IgD-negative memory B cell (primary cell): ENCODE data around the gene RAPGEFL1. TPM values are rescaled to one million over a fixed set of nuclear protein-coding genes. Genes with fewer than 3 reads are reported as not detected.
A peak's percentile ranks its signal among the peaks of the same experiment; 100 is the strongest.

ENCODE experiments used
- H3K27ac Mint-ChIP-seq, 3 donors: one replicate each; pipeline ENCODE4 v1.8.0; 2020 to 2022; ENCODE audit warnings: mild to moderate bottlenecking in 3 of 3, mixed read lengths in 3 of 3, moderate library complexity in 1 of 3
- H3K27me3 Mint-ChIP-seq: one replicate; pipeline ENCODE4 v1.8.0; 2021; ENCODE audit warnings: mixed read lengths
- H3K36me3 Mint-ChIP-seq: one replicate; pipeline ENCODE4 v1.8.0; 2020; ENCODE audit warnings: mild to moderate bottlenecking, mixed read lengths
- H3K4me1 Mint-ChIP-seq, 3 donors: one replicate each; pipeline ENCODE4 v1.8.0; 2020 to 2022; ENCODE audit warnings: mixed read lengths in 3 of 3, mild to moderate bottlenecking in 1 of 3
- H3K4me3 Mint-ChIP-seq, 4 donors: one replicate each; pipeline ENCODE4 v1.8.0; 2020 to 2022; ENCODE audit warnings: mild to moderate bottlenecking in 4 of 4, mixed read lengths in 4 of 4, moderate library complexity in 3 of 4
- H3K9me3 Mint-ChIP-seq, 3 donors: one replicate each; pipeline ENCODE4 v1.8.0; 2020 to 2021; ENCODE audit warnings: mixed read lengths in 3 of 3, mild to moderate bottlenecking in 1 of 3
- polyA plus RNA-seq: library from polyadenylated mRNA; unstranded; fragments of 300-500 nt; fragmentation: Illumina TruSeq; gene quantifications from one replicate; pipeline ENCODE4 v1.2.3, GENCODE V29; 2021

Gene RAPGEFL1
- polyA plus RNA-seq, 1 donor from 2014 or later = 0.69 TPM

DNA sequence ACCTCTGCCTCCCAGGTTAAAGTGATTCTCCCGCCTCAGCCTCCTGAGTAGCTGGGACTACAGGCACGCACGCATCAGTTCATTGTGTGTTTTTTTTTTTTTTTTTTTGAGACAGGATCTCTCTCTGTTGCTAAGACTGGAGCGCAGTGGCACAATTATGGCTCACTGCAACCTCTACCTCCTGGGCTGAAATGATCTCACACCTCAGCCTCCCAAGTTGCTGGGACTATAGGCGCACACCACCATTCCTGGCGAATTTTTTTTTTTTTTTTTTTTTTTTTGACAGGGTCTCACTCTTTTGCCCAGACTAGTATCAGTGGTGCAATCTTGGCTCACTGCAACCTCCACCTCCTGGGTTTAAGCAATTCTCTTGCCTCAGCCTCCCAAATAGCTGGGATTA is 17.8 kb upstream of the RAPGEFL1 start:
- Mint-ChIP-seq H3K4me1 (peaks cover 5 to 23% (median 11%) of the 10 kb centered on the region in 3 donors), H3K27ac (no peak overlapping the region), H3K27me3 (no peaks in the 10 kb centered on the region), H3K36me3 (peaks cover 7% of the 10 kb centered on the region), H3K9me3 (no peaks in the 10 kb centered on the region), H3K4me3 (no peak overlapping the region)

DNA sequence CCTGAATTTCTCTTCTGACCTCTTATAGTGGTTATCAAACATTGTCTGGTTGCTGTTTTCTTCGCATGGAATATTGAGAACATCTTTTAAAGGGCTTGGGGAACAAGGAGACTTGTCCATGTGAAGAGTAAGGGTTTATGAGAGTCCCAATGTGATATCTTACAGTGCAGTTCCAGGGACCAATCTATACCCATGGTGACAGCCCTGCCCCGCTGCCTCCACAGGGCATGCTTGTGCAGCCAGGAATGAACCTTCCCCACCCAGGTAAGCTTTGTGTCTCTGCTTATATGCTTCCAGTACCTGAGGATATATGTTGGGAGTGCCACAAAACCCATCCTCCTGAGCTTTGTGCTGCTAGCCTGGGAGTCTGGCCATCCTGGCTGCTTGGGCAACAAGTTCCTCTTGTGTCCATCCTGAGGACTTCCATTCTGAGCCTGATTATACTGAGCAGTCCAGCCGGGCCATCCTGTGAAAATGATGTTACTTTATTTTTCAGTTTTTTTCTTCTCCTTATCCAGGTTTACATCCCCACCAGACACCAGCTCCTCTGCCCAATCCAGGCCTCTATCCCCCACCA is 9.5 kb upstream of the RAPGEFL1 start:
- no peak overlapping the region for H3K4me3 Mint-ChIP-seq
- H3K36me3 Mint-ChIP-seq = no peaks in the 10 kb centered on the region
- no peaks in the 10 kb centered on the region for H3K27me3 Mint-ChIP-seq
- H3K27ac Mint-ChIP-seq = peak overlapping the region in 2 of 3 donors; percentile 41 to 84
- no peaks in the 10 kb centered on the region for H3K9me3 Mint-ChIP-seq
- peaks cover 0 to 5% (median 4%) of the 10 kb centered on the region in 3 donors for H3K4me1 Mint-ChIP-seq

DNA sequence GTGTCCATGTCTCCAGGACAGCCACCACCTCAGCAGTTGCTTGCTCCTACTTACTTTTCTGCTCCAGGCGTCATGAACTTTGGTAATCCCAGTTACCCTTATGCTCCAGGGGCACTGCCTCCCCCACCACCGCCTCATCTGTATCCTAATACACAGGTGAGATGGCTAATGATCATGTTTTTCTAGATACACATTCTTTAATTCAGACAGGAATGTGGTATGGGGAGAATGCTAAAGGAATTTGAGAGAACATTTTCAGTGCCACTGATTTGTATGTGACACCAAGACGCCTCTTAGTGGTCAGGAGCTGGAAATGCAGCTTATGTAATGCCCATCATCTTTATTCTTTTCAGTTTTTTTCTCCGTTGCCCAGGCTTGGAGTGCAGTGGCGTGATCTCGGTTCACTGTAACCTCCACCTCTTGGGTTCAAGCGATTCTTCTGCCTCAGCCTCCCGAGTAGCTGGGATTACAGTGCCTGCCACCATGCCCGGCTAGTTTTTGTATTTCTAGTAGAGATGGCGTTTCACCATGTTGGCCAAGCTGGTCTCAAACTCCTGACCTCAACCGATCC is 8.9 kb upstream of the RAPGEFL1 start:
- H3K4me1 Mint-ChIP-seq = peaks cover 0 to 5% (median 4%) of the 10 kb centered on the region in 3 donors
- no peak overlapping the region for H3K4me3 Mint-ChIP-seq
- H3K9me3 Mint-ChIP-seq = no peaks in the 10 kb centered on the region
- H3K36me3 Mint-ChIP-seq = no peaks in the 10 kb centered on the region
- no peaks in the 10 kb centered on the region for H3K27me3 Mint-ChIP-seq
- peak overlapping the region in 2 of 3 donors; percentile 41 to 84 for H3K27ac Mint-ChIP-seq

DNA sequence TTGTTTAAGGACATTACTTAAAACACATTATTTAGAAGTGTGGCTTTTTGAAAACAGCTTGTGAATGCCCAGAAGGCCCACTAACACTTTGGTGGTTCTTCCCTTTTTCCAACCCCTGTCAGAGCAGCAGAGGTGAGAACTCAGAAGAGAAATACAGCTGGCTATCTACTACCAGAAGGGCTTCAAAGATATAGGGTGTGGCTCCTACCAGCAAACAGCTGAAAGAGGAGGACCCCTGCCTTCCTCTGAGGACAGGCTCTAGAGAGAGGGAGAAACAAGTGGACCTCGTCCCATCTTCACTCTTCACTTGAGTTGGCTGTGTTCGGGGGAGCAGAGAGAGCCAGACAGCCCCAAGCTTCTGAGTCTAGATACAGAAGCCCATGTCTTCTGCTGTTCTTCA is 6.9 kb upstream of the RAPGEFL1 start:
- H3K27ac Mint-ChIP-seq = no peak overlapping the region

DNA sequence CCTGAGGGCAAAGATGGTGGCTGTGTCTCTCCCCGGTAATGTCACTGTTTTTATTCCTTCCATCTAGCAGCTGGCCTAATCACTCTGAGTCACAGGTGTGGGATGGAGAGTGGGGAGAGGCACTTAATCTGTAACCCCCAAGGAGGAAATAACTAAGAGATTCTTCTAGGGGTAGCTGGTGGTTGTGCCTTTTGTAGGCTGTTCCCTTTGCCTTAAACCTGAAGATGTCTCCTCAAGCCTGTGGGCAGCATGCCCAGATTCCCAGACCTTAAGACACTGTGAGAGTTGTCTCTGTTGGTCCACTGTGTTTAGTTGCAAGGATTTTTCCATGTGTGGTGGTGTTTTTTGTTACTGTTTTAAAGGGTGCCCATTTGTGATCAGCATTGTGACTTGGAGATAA is 5.5 kb upstream of the RAPGEFL1 start:
- Mint-ChIP-seq H3K9me3 (no peaks in the 10 kb centered on the region), H3K27ac (peak overlapping the region in 1 of 3 donors; percentile 59), H3K27me3 (no peaks in the 10 kb centered on the region), H3K36me3 (peaks cover 1% of the 10 kb centered on the region), H3K4me1 (peaks cover 0 to 4% (median 4%) of the 10 kb centered on the region in 3 donors), H3K4me3 (no peak overlapping the region)

More for the DNA sequence above, 6.9 kb upstream of the RAPGEFL1 start:
- peaks cover 0 to 5% (median 4%) of the 10 kb centered on the region in 3 donors for H3K4me1 Mint-ChIP-seq
- no peak overlapping the region for H3K4me3 Mint-ChIP-seq
- no peaks in the 10 kb centered on the region for H3K9me3 Mint-ChIP-seq
- no peaks in the 10 kb centered on the region for H3K36me3 Mint-ChIP-seq
- no peaks in the 10 kb centered on the region for H3K27me3 Mint-ChIP-seq

DNA sequence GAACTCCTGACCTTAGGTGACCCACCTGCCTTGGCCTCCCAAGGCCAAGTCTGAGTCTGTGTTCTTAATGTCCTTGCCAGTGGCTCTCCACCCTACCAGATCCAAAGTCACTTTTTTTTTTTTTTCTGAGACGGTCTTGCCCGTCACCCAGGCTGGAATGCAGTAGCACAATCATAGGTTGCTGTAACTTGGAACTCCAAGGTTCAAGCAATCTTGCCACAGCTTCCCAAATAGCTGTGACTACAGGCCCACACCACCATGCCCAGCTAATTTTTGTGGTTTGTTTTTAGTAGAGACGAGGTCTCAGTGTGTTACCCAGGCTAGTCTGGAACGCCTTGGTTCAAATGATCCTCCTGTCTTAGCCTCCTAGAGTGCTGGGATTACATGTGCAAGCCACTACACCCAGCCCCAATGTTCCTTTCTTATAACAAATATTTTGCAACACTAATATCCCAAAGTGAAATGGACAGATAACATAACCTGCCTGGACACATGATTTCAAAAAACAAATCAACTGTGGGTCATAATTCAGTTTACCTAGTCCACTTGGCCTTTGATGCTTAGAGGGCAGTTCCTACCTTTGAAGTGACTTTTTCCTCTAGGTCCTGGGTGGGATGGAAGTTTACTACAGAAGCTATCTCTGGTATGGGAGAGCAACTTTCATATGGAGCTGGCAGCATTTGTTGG is 4.0 kb upstream of the RAPGEFL1 start:
- Mint-ChIP-seq H3K4me3 (no peak overlapping the region), H3K4me1 (peaks cover 2 to 7% (median 2%) of the 10 kb centered on the region in 3 donors), H3K36me3 (peaks cover 2% of the 10 kb centered on the region), H3K9me3 (no peaks in the 10 kb centered on the region), H3K27me3 (no peaks in the 10 kb centered on the region), H3K27ac (peak overlapping the region in 1 of 3 donors; percentile 93)

DNA sequence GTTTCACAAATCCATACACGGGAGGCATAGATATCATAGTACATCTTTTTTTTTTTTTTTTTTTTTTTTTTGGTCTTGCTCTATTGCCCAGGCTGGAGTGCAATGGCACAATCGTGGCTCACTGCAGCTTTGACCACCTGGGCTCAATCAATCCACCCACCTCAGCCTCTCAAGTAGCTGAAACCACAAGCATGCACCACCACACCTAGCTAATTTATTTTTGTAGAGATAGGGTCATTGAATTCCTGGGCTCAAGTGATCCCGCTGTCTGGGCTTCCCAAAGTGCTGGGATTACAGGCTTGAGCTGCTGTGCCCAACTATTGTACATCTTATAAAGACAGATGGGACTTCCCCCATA is 3.5 kb upstream of the RAPGEFL1 start:
- H3K9me3 Mint-ChIP-seq = no peaks in the 10 kb centered on the region
- peaks cover 0 to 6% (median 5%) of the 10 kb centered on the region in 3 donors for H3K4me1 Mint-ChIP-seq
- H3K27ac Mint-ChIP-seq = peak overlapping the region in 1 of 3 donors; percentile 93
- no peaks in the 10 kb centered on the region for H3K27me3 Mint-ChIP-seq
- no peak overlapping the region for H3K4me3 Mint-ChIP-seq
- H3K36me3 Mint-ChIP-seq = peaks cover 2% of the 10 kb centered on the region

DNA sequence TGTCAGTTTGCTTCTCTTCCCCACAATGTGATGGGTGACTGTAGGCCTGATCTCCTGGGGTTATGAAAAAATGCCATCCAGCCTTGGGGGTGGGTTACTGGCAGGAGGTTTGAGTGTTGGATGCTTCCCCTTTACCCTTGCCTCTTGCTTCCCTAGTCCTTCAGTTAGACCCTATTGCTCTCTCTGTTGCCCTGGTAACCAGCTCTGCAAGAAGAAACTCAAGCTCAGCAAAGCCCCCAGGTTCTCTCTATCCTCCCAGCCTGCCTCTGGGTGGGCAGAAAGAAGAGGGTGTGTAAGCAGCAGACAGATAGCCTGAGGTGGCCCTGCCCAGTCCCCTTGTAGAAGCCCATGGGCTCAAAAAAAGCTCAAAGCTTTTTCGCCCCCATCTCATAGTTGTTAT is 2.8 kb upstream of the RAPGEFL1 start:
- Mint-ChIP-seq H3K4me1 (peaks cover 0 to 6% (median 5%) of the 10 kb centered on the region in 3 donors), H3K36me3 (peaks cover 2% of the 10 kb centered on the region), H3K4me3 (no peak overlapping the region), H3K27ac (no peak overlapping the region), H3K27me3 (no peaks in the 10 kb centered on the region), H3K9me3 (no peaks in the 10 kb centered on the region)

DNA sequence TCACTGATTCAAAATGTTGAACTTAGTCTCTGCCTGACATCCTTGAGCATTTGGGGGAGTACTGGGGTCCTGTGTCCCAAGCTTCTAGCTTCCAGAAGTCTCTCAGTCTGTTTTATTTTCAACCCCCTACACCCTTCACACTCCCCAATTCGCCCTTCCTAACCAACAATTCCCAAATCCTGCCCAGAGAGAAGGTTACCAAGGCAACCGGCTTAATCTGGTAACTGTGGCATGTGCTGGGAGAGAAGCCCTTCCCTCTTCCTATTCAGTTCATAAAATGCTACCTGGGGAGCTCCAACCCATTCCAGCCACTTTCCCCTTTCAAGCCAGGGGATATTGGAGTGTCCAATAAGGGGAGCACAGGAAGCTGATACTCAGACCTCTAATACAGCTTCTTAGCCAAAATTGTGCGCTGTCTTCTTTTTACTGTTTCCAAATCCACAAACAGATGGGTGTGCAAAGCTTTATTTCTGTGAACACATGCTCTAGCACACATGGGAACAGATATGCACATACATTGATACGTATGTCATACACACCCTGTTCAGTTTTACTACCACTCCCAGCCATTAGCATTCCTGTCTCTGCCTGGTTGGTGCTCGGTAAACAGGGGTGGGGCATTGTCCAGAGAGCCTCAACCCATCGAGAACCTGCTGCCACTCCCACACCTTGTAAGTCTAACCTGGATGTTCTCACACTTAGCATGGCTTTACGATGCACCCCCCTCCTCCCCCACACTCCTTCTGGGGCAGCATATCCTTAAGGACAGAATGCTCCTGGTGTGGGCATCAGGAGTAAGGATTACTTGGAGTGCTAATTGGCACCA is 1.1 kb upstream of the RAPGEFL1 start:
- Mint-ChIP-seq H3K4me1 (peaks cover 0 to 6% (median 5%) of the 10 kb centered on the region in 3 donors), H3K9me3 (no peaks in the 10 kb centered on the region), H3K36me3 (peaks cover 2% of the 10 kb centered on the region), H3K27ac (no peak overlapping the region), H3K27me3 (no peaks in the 10 kb centered on the region), H3K4me3 (peak overlapping the region in 1 of 4 donors; percentile 39)

DNA sequence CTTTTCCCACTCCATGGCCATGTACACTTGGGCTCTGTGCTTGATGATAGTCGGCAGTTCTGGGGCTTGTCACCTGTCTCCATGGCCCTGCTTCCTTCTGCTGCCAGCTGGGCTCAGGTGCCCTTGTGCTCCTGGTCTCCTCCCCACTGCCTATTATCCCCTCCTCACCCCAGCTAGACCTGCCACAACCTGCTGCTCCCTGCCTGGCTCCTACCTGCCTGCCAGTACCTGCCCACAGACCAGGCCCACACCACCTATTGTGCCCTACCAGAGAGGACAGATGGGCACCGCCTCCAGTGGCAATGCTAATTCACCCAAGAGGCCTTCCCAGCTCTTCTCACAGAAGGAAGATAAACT is 538 bp upstream of the RAPGEFL1 start:
- H3K9me3 Mint-ChIP-seq = no peaks in the 10 kb centered on the region
- peak overlapping the region in 2 of 3 donors; percentile 18 to 92 for H3K27ac Mint-ChIP-seq
- peak overlapping the region; percentile 21 to 84 (median 54) for H3K4me3 Mint-ChIP-seq

DNA sequence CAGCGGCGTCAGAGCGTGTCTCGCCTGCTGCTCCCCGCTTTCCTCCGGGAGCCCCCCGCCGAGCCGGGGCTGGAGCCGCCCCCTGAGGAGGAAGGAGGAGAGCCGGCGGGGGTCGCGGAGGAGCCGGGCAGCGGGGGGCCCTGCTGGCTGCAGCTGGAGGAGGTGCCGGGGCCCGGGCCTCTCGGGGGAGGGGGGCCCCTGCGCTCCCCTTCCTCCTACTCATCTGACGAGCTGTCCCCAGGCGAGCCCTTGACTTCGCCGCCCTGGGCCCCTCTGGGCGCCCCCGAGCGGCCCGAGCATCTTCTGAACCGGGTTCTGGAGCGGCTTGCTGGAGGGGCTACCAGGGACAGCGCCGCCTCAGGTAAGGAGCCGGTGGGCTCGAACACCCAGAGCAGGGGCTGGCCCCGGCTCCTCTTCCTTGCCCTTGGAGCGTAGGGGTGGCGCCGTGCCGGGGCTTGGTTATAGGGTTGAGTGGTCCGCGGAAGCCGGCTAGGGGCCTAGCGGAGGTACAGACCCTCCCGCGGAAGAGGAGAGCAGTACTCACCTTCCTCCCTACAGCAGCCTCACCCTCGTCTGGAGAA is 841 bp downstream of the RAPGEFL1 start:
- H3K9me3 Mint-ChIP-seq = no peaks in the 10 kb centered on the region
- peaks cover 0 to 6% (median 5%) of the 10 kb centered on the region in 3 donors for H3K4me1 Mint-ChIP-seq
- no peak overlapping the region for H3K27ac Mint-ChIP-seq
- no peaks in the 10 kb centered on the region for H3K27me3 Mint-ChIP-seq
- H3K4me3 Mint-ChIP-seq = peak overlapping the region in 3 of 4 donors; percentile 5 to 55 (median 21)
- H3K36me3 Mint-ChIP-seq = peaks cover 2% of the 10 kb centered on the region

More for the DNA sequence above, 538 bp upstream of the RAPGEFL1 start:
- H3K27me3 Mint-ChIP-seq = no peaks in the 10 kb centered on the region
- peaks cover 2% of the 10 kb centered on the region for H3K36me3 Mint-ChIP-seq
- H3K4me1 Mint-ChIP-seq = peaks cover 0 to 6% (median 5%) of the 10 kb centered on the region in 3 donors

DNA sequence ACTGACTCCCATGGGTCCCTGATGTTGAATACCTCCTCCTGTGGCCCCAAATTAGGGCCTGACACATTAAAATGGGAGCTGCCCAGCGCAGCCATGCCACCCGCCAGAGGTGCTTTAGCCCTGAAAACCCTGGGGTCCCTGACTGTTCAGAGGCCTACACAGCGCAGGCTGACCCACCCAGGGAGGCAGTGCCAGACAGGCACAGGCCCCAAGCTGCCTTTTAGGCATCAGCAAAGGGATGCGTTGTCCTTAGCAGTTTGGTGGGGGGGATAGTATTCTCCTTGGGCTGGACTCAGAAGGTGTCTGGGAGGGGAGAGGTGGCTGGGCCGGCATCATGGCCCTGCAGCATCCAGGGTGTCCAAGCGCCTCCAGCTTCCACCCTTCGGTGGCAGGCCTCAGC is 1.4 kb downstream of the RAPGEFL1 start:
- Mint-ChIP-seq H3K9me3 (no peaks in the 10 kb centered on the region), H3K4me1 (peaks cover 0 to 6% (median 5%) of the 10 kb centered on the region in 3 donors), H3K27me3 (no peaks in the 10 kb centered on the region), H3K4me3 (peak overlapping the region in 3 of 4 donors; percentile 5 to 55 (median 21)), H3K36me3 (peaks cover 2% of the 10 kb centered on the region), H3K27ac (no peak overlapping the region)

DNA sequence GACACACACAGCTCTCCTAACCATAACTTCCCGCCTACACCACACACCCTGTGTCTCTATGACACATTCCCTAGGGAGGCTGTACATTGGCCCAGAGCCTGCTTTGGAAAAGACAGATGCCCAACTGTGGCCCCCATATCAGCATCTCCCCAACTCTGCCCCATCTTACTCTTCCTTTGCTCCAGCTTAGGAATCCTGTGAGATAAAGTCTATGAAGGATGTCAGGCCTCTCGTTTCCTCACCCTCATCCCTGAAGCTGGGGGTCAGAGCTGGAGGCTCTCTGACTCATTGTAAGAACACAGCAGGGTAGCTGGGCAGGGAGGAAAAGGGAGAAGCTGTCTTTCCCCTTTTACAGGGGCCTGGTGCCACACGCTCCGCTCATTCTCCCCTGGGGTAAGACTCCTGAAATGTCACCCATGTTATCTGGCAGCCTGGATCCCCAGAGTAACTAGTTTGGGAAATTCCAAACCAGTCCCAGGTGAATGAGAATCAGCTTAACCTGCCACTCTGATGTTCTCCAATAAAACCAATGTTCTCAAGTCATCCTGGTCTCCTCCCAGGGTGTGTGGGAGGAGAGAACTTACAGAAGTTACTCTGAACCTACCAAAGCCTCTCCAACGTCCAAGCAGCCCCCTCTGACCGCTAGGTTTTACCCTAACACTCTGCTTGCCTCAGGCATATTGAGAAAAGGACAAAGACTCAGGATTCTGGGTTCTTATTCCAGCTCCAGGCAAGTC is 2.8 kb downstream of the RAPGEFL1 start:
- H3K27me3 Mint-ChIP-seq = no peaks in the 10 kb centered on the region
- H3K36me3 Mint-ChIP-seq = peaks cover 2% of the 10 kb centered on the region
- H3K9me3 Mint-ChIP-seq = no peaks in the 10 kb centered on the region
- H3K27ac Mint-ChIP-seq = peak overlapping the region in 1 of 3 donors; percentile 68
- peaks cover 0 to 6% (median 5%) of the 10 kb centered on the region in 3 donors for H3K4me1 Mint-ChIP-seq
- H3K4me3 Mint-ChIP-seq = peak overlapping the region in 1 of 4 donors; percentile 45

DNA sequence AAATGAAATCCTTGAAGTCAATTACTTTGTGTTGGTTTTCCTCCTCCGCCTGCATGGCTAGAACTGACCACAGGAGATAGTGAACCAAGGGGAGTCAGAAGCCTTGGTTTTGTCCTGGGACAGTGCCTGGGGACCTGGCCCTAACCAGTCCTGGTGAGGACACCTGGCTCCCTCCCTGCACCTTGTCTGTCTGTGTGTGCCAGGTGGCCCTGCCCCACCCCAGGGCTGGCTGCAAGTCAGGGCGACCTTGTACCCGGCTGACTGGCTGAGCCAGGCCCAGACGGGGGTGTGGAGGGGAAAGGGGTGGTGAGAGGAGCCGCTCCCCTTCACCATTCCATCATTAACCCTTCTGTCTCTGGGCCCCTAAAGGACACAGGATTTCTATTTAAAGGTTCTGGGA is 3.4 kb downstream of the RAPGEFL1 start:
- Mint-ChIP-seq H3K36me3 (peaks cover 2% of the 10 kb centered on the region), H3K27ac (peak overlapping the region in 1 of 3 donors; percentile 68), H3K4me3 (no peak overlapping the region), H3K9me3 (no peaks in the 10 kb centered on the region), H3K27me3 (no peaks in the 10 kb centered on the region), H3K4me1 (peaks cover 0 to 6% (median 5%) of the 10 kb centered on the region in 3 donors)
